Panc1 (cell line): ENCODE measurements around the gene NEURL4. TPM values are rescaled to one million over a fixed set of nuclear protein-coding genes. Genes with fewer than 3 reads are reported as not detected.
"Not testable (repeated sequence)": the region's sequence is repeated elsewhere in the genome, so short reads cannot be mapped to it uniquely, and the experiment has no call there.

ENCODE experiments used
- ATAC-seq: fragments of 200-7000 bp; cut with Tn5 transposase; 2 replicates; pipeline ENCODE4 v1.9.1; 2020; ENCODE audit warnings: mild to moderate bottlenecking, moderate library complexity
- BruUV-seq: library from RNA; stranded (reverse); fragments of 400-500 nt; replicated peaks from 2 replicates; lab custom pipeline; 2021; lab: Mats Ljungman, UMichigan
- CTCF ChIA-PET: fragments of 300-600 bp; sonication (Branson Sonifier 250); formaldehyde crosslinking; loops from one replicate; lab custom pipeline; 2022; ENCODE audit warnings: antibody characterized with exemption; lab: Charles Lee
- POLR2A ChIA-PET: fragments of 300-600 bp; sonication (Branson Sonifier 250); formaldehyde crosslinking; loops from one replicate; lab custom pipeline; 2022; ENCODE audit warnings: antibody characterized with exemption; lab: Charles Lee
- DNase-seq: peaks from one replicate; pipeline ENCODE4 v3.0.0-alpha.2; 2010; ENCODE audit warnings: low read depth, low spot score
- H3K27ac ChIP-seq: 2 replicates; pipeline ENCODE4 v1.5.1; 2011; ENCODE audit warnings: mild to moderate bottlenecking, low read length, inconsistent platforms
- H3K27me3 ChIP-seq: fragments of 200-500 bp; sonication (Bioruptor generic); 2 replicates; pipeline ENCODE4 v1.6.0; 2014; ENCODE audit warnings: low read length, inconsistent platforms; ENCODE audit not compliant: control insufficient read depth, insufficient read depth
- H3K36me3 ChIP-seq: fragments of 200-500 bp; sonication (Bioruptor generic); 2 replicates; pipeline ENCODE4 v1.5.1; 2014; ENCODE audit warnings: inconsistent platforms, mild to moderate bottlenecking, low read length, moderate library complexity; ENCODE audit not compliant: control insufficient read depth, insufficient read depth
- H3K4me1 ChIP-seq: 2 replicates; pipeline ENCODE4 v1.5.1; 2011; ENCODE audit warnings: inconsistent platforms, mild to moderate bottlenecking, low read length, moderate library complexity; ENCODE audit not compliant: control insufficient read depth, insufficient read depth
- H3K4me3 ChIP-seq, 2 experiments: 2 replicates each; pipeline ENCODE4 v1.5.1; 2011 to 2012; ENCODE audit warnings: low read depth in 2 of 2, low read length in 2 of 2, mild to moderate bottlenecking in 2 of 2, inconsistent platforms in 1 of 2, moderate library complexity in 1 of 2
- H3K9me3 ChIP-seq: fragments of 200-500 bp; sonication (Bioruptor generic); 2 replicates; pipeline ENCODE4 v1.5.1; 2014; ENCODE audit warnings: low read depth, mild to moderate bottlenecking, inconsistent platforms, low read length, moderate library complexity; ENCODE audit not compliant: control insufficient read depth, insufficient read depth
- CTCF ChIP-seq: fragments of 450-650 bp; IDR thresholded peaks from 2 replicates; pipeline ENCODE4 v1.5.1; 2017; ENCODE audit warnings: mild to moderate bottlenecking
- POLR2AphosphoS5 ChIP-seq: IDR thresholded peaks from 2 replicates; pipeline ENCODE4 v1.6.1; 2012; ENCODE audit warnings: mild to moderate bottlenecking, low read depth, low read length, moderate library complexity
- SIN3A ChIP-seq: IDR thresholded peaks from 2 replicates; pipeline ENCODE4 v1.6.1; 2012; ENCODE audit warnings: low read depth, mild to moderate bottlenecking, low read length, moderate library complexity, borderline replicate concordance; ENCODE audit not compliant: insufficient read depth
- TCF7L2 ChIP-seq: IDR thresholded peaks from 2 replicates; pipeline ENCODE4 v1.6.1; 2011; ENCODE audit warnings: mild to moderate bottlenecking, low read depth, low read length, inconsistent platforms
- in situ Hi-C: cut with HindIII; loops from 2 replicates; pipeline ENCODE4 v1.10.0; 2016; ENCODE audit warnings: low sequenced_read_pairs, low pct_unique_long_range_greater_than_20kb
- intact Hi-C: fragments of 100-400 bp; cut with micrococcal nuclease; formaldehyde crosslinking; loops from one replicate; pipeline ENCODE4 v1.10.0; 2022; ENCODE audit not compliant: unreplicated experiment
- total RNA-seq: library from RNA; stranded (reverse); gene quantifications from one replicate; pipeline ENCODE4 v1.2.1, GENCODE V29; 2021; ENCODE audit not compliant: unreplicated experiment
- TF ChIP-seq, protein P1 (sequence below), 2 experiments: IDR thresholded peaks; 2 replicates each; pipeline ENCODE4 v1.6.1; 2011 to 2012; ENCODE audit warnings: low read depth in 2 of 2, control low read depth in 1 of 2, low read length in 1 of 2, mild to moderate bottlenecking in 1 of 2, moderate library complexity in 1 of 2; ENCODE audit not compliant: insufficient read depth in 1 of 2

NEURL4 gene
- total RNA-seq, 1 experiment from 2014 or later: 58.9 TPM

GRCh38 chr17:7341842-7342241 lies 12.7 kb upstream of the NEURL4 start:
- H3K9me3 ChIP-seq: no peaks in the 10 kb centered on the region
- no peak overlapping the region for H3K4me3 ChIP-seq
- BruUV-seq: no TSS peak
- no peak overlapping the region for H3K27ac ChIP-seq
- H3K27me3 ChIP-seq: no peaks in the 10 kb centered on the region
- H3K4me1 ChIP-seq: no peaks in the 10 kb centered on the region
- in situ Hi-C loops (no loop called here), intact Hi-C loops (no loop called here)
- no peaks in the 10 kb centered on the region for H3K36me3 ChIP-seq
- TF ChIP-seq SIN3A (no peak), CTCF (no peak), POLR2AphosphoS5 (no peak), TCF7L2 (no peak)
- TF ChIP-seq, protein P1, sequence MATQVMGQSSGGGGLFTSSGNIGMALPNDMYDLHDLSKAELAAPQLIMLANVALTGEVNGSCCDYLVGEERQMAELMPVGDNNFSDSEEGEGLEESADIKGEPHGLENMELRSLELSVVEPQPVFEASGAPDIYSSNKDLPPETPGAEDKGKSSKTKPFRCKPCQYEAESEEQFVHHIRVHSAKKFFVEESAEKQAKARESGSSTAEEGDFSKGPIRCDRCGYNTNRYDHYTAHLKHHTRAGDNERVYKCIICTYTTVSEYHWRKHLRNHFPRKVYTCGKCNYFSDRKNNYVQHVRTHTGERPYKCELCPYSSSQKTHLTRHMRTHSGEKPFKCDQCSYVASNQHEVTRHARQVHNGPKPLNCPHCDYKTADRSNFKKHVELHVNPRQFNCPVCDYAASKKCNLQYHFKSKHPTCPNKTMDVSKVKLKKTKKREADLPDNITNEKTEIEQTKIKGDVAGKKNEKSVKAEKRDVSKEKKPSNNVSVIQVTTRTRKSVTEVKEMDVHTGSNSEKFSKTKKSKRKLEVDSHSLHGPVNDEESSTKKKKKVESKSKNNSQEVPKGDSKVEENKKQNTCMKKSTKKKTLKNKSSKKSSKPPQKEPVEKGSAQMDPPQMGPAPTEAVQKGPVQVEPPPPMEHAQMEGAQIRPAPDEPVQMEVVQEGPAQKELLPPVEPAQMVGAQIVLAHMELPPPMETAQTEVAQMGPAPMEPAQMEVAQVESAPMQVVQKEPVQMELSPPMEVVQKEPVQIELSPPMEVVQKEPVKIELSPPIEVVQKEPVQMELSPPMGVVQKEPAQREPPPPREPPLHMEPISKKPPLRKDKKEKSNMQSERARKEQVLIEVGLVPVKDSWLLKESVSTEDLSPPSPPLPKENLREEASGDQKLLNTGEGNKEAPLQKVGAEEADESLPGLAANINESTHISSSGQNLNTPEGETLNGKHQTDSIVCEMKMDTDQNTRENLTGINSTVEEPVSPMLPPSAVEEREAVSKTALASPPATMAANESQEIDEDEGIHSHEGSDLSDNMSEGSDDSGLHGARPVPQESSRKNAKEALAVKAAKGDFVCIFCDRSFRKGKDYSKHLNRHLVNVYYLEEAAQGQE (IDR thresholded peaks at IDR 0.05; ENCODE audit: insufficient read depth in 1 of 2, low read depth in 2 of 2, low read length in 1 of 2): no peak
- no peak for ATAC-seq
- ChIA-PET POLR2A (interaction anchor here (0.5 kb wide), 1 partner anchor 310 kb away, joined by 3 read pairs; no protein-coding TSS in a partner anchor), CTCF (no interaction called here)
- DNase-seq: no peak

DNA sequence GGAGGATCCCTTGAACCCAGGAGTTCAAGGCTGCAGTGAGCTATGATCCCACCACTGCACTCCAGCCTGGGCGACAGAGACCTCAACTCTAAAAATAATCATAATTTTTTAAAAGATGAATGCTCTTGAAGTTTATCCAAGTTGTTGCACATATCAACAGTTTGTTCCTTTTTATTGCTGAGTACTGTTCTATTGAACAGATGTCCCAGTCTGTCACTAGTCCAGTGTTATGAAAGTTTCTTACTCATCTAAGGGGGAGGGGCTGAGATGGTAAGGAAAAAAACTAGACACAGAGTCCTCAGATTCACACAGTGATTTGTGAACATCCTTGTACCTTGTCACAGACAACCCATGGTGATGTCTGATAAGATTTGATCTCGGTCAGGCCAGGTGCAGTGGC lies 11.0 kb upstream of the NEURL4 start:
- intact Hi-C loops: no loop called here
- H3K9me3 ChIP-seq: no peaks in the 10 kb centered on the region
- no peak overlapping the region for H3K4me3 ChIP-seq
- no peak for ATAC-seq
- no peaks in the 10 kb centered on the region for H3K4me1 ChIP-seq
- in situ Hi-C loops: no loop called here
- POLR2A ChIA-PET: no interaction called here
- TF ChIP-seq, protein P1 (IDR thresholded peaks at IDR 0.05; ENCODE audit: insufficient read depth in 1 of 2, low read depth in 2 of 2, low read length in 1 of 2): no peak
- no peak for TF ChIP-seq CTCF
- no peak for TF ChIP-seq SIN3A
- TF ChIP-seq POLR2AphosphoS5: no peak
- no peak for TF ChIP-seq TCF7L2
- H3K27ac ChIP-seq: no peak overlapping the region
- H3K36me3 ChIP-seq: no peaks in the 10 kb centered on the region
- no peaks in the 10 kb centered on the region for H3K27me3 ChIP-seq
- CTCF ChIA-PET: no interaction called here
- no peak for DNase-seq
- no TSS peak for BruUV-seq

GRCh38 chr17:7337600-7337999 lies 8.5 kb upstream of the NEURL4 start:
- ATAC-seq, H3K27me3 ChIP-seq, H3K9me3 ChIP-seq, BruUV-seq, H3K4me3 ChIP-seq, H3K36me3 ChIP-seq, intact Hi-C loops, POLR2A ChIA-PET, H3K27ac ChIP-seq, in situ Hi-C loops, H3K4me1 ChIP-seq, DNase-seq, CTCF ChIA-PET: not testable (repeated sequence)
